ENCODE results near the gene MAP3K13. TPM values are rescaled to one million over a fixed set of nuclear protein-coding genes. Genes with fewer than 3 reads are reported as not detected.

Gene MAP3K13
- polyA plus RNA-seq, 3 donors: 45.8 to 68.2 (median 47.5) TPM

GRCh38 chr3:185526349-185526951 lies 163.5 kb downstream of the MAP3K13 start:
- DNase-seq (ENCODE audit: extremely low read depth in 1 of 11, low read depth in 9 of 11, low spot score in 4 of 11): no peak

GRCh38 chr3:185527364-185527763 lies 164.4 kb downstream of the MAP3K13 start:
- no peak for DNase-seq (ENCODE audit: extremely low read depth in 1 of 11, low read depth in 9 of 11, low spot score in 4 of 11)

GRCh38 chr3:185528532-185528931 lies 165.6 kb downstream of the MAP3K13 start:
- no peak for DNase-seq (ENCODE audit: extremely low read depth in 1 of 11, low read depth in 9 of 11, low spot score in 4 of 11)

GRCh38 chr3:185530856-185531255 lies 167.9 kb downstream of the MAP3K13 start:
- no peak for DNase-seq (ENCODE audit: extremely low read depth in 1 of 11, low read depth in 9 of 11, low spot score in 4 of 11)

- DNase-seq (ENCODE audit: extremely low read depth in 1 of 11, low read depth in 9 of 11, low spot score in 4 of 11): no peak
Observed at GRCh38 chr3:185532901-185533300, 170.0 kb downstream of the MAP3K13 start.

- DNase-seq (ENCODE audit: extremely low read depth in 1 of 11, low read depth in 9 of 11, low spot score in 4 of 11): no peak
Observed at GRCh38 chr3:185534511-185534910, 171.6 kb downstream of the MAP3K13 start.

GRCh38 chr3:185537369-185537970 lies 174.5 kb downstream of the MAP3K13 start:
- DNase-seq (ENCODE audit: extremely low read depth in 1 of 11, low read depth in 9 of 11, low spot score in 4 of 11): peak in 1 of 11 donors; percentile 52

Other genes with a start within 250 kb of the MAP3K13 start
- gene C3orf70, start 210.1 kb upstream of the MAP3K13 start, polyA plus RNA-seq (ENCODE audit: insufficient read length in 3 of 3): 1 to 10 TPM; 6.8 to 9.2 (median 9.1) TPM
- gene EHHADH, start 109.1 kb upstream of the MAP3K13 start, polyA plus RNA-seq (ENCODE audit: insufficient read length in 3 of 3): 10 to 100 TPM; 26.3 to 31.7 (median 30.9) TPM
- 10 to 100 TPM; 27.9 to 31.5 (median 30.6) TPM for gene TMEM41A, start 135.9 kb downstream of the MAP3K13 start, polyA plus RNA-seq (ENCODE audit: insufficient read length in 3 of 3)
- 1 to 10 TPM; 1.1 to 2.7 (median 2.0) TPM for gene LIPH, start 189.5 kb downstream of the MAP3K13 start, polyA plus RNA-seq (ENCODE audit: insufficient read length in 3 of 3)
- 10 to 100 TPM; 43.9 to 48.6 (median 48.1) TPM for gene SENP2, start 223.2 kb downstream of the MAP3K13 start, polyA plus RNA-seq (ENCODE audit: insufficient read length in 3 of 3)

Data from renal cortex interstitium (tissue), 11 donors.